ENCODE measurements around the gene GPR21. TPM values are rescaled to one million over a fixed set of nuclear protein-coding genes. Genes with fewer than 3 reads are reported as not detected.

The GPR21 gene
- total and polyA plus RNA-seq, 11 donors = 0.19 to 1.6 (median 0.32) TPM; not detected in 5

DNA sequence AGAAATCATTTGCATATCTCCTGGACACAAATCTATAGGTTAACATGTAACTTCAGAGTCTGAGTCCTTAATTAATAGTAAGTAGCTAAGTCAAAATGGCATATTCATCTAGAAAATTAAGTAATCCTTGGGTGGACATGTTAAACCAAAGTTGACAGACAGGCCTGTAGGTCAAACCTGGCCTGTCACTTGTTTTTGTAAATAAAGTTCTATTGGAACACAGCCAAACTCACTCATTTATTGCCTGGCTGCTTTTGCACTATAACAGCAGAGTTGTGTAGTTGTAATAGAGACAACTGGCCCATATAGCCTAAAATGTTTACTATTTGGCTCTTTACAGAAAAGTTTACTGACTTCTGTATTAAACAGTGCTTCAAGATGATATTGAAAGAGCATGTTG, 24.6 kb upstream of the GPR21 start:
- Histone ChIP-seq H3K27ac (no peak overlapping the region), H3K4me3 (no peak overlapping the region), H3K4me1 (peaks cover 0 to 7% (median under 1%) of the 10 kb centered on the region in 12 donors), H3K36me3 (peaks cover 0 to 92% (median 61%) of the 10 kb centered on the region in 9 donors), H3K9me3 (no peaks in the 10 kb centered on the region), H3K27me3 (no peaks in the 10 kb centered on the region)
- no peak for ATAC-seq
- TF ChIP-seq, protein P1, sequence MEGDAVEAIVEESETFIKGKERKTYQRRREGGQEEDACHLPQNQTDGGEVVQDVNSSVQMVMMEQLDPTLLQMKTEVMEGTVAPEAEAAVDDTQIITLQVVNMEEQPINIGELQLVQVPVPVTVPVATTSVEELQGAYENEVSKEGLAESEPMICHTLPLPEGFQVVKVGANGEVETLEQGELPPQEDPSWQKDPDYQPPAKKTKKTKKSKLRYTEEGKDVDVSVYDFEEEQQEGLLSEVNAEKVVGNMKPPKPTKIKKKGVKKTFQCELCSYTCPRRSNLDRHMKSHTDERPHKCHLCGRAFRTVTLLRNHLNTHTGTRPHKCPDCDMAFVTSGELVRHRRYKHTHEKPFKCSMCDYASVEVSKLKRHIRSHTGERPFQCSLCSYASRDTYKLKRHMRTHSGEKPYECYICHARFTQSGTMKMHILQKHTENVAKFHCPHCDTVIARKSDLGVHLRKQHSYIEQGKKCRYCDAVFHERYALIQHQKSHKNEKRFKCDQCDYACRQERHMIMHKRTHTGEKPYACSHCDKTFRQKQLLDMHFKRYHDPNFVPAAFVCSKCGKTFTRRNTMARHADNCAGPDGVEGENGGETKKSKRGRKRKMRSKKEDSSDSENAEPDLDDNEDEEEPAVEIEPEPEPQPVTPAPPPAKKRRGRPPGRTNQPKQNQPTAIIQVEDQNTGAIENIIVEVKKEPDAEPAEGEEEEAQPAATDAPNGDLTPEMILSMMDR (IDR thresholded peaks at IDR 0.05) = no peak
- no peak for TF ChIP-seq POLR2A (IDR thresholded peaks at IDR 0.05)
- DNase-seq = no peak
- intact Hi-C loops (cut with DNase I) = no loop called here

DNA sequence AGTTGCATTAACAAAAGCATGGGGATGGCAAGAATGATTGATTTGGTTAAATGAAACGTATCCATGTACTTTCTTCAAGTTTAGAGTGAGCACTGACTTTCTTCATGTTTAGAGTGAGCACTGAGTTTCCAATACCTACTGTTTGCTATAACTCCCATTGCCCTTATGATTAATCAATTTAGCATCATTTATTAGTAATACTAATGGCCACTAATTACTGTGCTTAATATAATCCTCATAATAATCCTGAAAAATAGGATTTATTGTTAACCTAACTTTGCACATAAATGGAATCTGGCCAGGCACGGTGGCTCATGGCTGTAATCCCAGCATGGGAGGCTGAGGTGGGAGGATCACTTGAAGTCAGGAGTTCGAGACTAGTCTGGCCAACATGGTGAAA, 22.1 kb upstream of the GPR21 start:
- H3K27me3 ChIP-seq = no peaks in the 10 kb centered on the region
- intact Hi-C loops (cut with DNase I) = loop anchor here in 1 of 10 donors (5.0 kb wide), 1 partner anchor 61 kb away; no protein-coding TSS in a partner anchor
- no peak overlapping the region for H3K4me3 ChIP-seq
- H3K36me3 ChIP-seq = peaks cover 0 to 92% (median 77%) of the 10 kb centered on the region in 9 donors
- no peak overlapping the region for H3K27ac ChIP-seq
- 95 to 98% (median 96%) methylated on average over 3 of the region's 3 CpGs for WGBS, 4 donors
- peaks cover 0 to 4% (median 0%) of the 10 kb centered on the region in 12 donors for H3K4me1 ChIP-seq
- ATAC-seq (no peak), DNase-seq (no peak)
- no peak for TF ChIP-seq POLR2A (IDR thresholded peaks at IDR 0.05)
- TF ChIP-seq, protein P1 (IDR thresholded peaks at IDR 0.05) = no peak
- no peaks in the 10 kb centered on the region for H3K9me3 ChIP-seq

DNA sequence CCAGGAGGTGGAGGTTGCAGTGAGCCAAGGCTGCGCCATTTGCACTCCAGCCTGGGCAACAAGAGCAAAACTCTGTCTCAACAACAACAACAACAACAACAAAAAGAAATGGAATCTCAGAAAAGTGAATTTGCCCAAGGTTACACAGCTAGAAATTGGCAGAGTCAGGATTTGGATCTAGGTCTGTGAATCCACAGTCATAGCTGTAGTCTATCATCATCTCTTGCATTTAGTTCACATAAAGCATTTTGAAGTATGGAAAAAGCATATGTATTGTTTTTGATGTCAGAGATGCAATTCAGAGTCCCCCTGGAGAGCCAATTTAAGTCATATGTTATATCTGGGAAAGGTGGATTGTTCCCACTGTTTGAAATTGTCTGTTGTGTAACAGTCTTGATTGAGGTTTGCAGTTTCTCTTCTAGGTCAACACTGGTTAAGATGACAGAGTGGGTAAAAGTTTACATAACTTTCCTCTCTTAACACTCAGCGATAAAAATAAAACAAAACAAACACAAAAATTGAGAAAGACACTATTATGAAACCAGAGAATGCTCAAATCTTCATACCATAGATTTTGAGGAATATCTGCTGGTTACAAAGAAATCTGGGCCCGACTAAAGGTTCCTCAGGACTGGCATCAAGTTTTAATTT, 21.5 kb upstream of the GPR21 start:
- peaks cover 0 to 4% (median 0%) of the 10 kb centered on the region in 12 donors for H3K4me1 ChIP-seq
- DNase-seq (no peak), ATAC-seq (no peak)
- peaks cover 0 to 92% (median 78%) of the 10 kb centered on the region in 9 donors for H3K36me3 ChIP-seq
- H3K9me3 ChIP-seq = no peaks in the 10 kb centered on the region
- intact Hi-C loops (cut with DNase I) = loop anchor here in 1 of 10 donors (5.0 kb wide), 1 partner anchor 60 kb away; no protein-coding TSS in a partner anchor
- WGBS, 4 donors = 93 to 98% (median 96%) methylated on average over 3 of the region's 3 CpGs
- no peak overlapping the region for H3K27ac ChIP-seq
- TF ChIP-seq, protein P1 (IDR thresholded peaks at IDR 0.05) = no peak
- no peak for TF ChIP-seq POLR2A (IDR thresholded peaks at IDR 0.05)
- H3K27me3 ChIP-seq = no peaks in the 10 kb centered on the region
- H3K4me3 ChIP-seq = no peak overlapping the region

DNA sequence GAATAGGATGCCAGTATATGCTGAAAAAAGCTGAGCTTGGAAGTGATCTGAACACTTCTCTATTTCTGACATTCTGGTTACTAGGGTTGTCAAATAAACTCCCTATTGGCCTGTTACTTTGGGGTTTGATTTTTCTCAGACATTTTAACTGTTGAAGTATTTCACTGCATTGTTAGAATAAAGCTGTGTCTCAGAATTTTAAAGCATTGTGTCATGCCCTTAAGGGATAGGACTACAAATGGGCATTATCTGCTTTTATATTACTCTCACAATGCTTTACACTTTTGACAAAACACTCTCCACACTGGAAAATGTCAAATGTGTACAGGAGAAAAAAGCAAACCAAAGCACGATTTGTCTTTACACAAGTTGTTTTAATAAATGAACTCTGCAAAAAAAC, 16.8 kb upstream of the GPR21 start:
- 90 to 99% (median 94%) methylated on average over 1 of the region's 1 CpG for WGBS, 4 donors

More for the DNA sequence above, 16.8 kb upstream of the GPR21 start:
- Histone ChIP-seq H3K36me3 (peaks cover 0 to 100% (median 84%) of the 10 kb centered on the region in 9 donors), H3K4me3 (no peak overlapping the region), H3K4me1 (no peaks in the 10 kb centered on the region), H3K9me3 (no peaks in the 10 kb centered on the region), H3K27ac (no peak overlapping the region), H3K27me3 (no peaks in the 10 kb centered on the region)
- ATAC-seq (no peak), DNase-seq (no peak)
- intact Hi-C loops (cut with DNase I) = no loop called here
- TF ChIP-seq, protein P1 (IDR thresholded peaks at IDR 0.05) = no peak
- no peak for TF ChIP-seq POLR2A (IDR thresholded peaks at IDR 0.05)

All from heart left ventricle (tissue), 16 donors.